SW 1271 (cell line): ENCODE measurements around the gene TIMM23B.
"Not testable (repeated sequence)": the region's sequence is repeated elsewhere in the genome, so short reads cannot be mapped to it uniquely, and the experiment has no call there.

Experiments
- DNase-seq, 2 experiments: peaks; one replicate each; lab custom pipeline; 2025; lab: John Stamatoyannopoulos, UW

The TIMM23B gene

DNA sequence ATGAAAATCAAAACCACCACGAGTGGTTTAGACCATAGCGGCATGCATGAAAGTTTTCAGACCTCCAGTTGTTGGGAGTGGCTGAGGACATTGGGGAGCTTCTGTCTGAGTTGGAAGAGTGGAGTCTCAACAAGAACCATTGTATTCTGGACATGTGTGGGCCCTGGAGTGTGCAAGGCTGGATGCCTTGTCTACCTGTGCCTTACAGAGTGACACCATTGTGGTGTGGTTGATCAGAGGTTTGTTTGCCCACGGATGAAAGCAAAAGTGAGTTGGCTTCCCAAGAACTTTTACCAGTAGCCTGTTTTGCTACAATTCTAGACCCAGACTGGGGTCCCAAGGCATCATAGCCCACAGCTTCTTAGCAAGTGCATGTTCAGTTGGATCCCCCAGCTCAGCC is 35.9 kb downstream of the TIMM23B start:
- DNase-seq, result not testable (repeated sequence)

DNA sequence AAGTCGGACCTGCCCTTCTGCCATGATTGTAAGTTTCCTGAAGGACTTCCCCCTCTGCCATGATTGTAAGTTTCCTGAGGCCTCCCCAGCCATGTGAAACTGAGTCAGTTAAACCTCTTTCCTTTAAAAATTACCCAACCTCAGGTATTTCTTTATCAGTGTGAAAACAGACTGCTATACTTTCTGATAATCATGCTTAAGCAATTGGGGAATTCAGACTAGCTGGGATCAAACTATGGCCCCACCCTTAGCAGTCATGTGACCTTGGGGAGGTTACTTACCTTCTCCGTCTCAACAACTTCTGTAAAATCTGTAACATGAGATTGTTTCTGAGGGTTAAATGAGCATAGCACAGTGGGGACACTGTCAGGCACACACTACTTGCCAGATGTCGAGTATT is 45.4 kb downstream of the TIMM23B start:
- DNase-seq, result not testable (repeated sequence)

- DNase-seq, result not testable (repeated sequence)
Measured at GRCh38 chr10:49988376-49988775, 46.5 kb downstream of the TIMM23B start, which contains the start of gene AGAP6. TSS of gene AGAP6 (plus strand) at chr10:49988406. CDS start at chr10:49988716, 310 bp downstream.

DNA sequence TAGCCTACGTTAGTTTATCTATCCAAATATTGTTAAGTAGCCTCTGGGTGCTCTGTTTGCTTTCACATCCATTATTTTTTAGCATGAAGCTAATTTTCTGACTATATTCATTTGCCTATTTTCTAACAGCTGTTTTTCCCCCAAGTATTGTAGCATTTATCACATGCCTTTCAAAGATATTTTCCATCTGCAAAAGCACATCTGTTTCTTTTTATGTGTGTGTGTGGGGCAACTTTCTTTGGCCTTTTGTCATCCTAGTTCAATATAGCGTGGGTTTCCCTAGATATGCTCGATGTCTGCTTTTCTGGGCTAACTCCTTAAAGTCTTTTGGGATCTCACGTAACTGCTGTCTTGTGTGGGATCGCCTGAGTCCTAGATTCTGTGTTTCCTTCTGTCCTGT is 53.5 kb downstream of the TIMM23B start:
- DNase-seq, result not testable (repeated sequence)

- not testable (repeated sequence) for DNase-seq
Measured at GRCh38 chr10:50014024-50014423, 72.2 kb downstream of the TIMM23B start.

- not testable (repeated sequence) for DNase-seq
Measured at GRCh38 chr10:50015596-50016220, 73.9 kb downstream of the TIMM23B start.

- DNase-seq, result not testable (repeated sequence)
Measured at GRCh38 chr10:50016926-50017325, 75.1 kb downstream of the TIMM23B start.

DNA sequence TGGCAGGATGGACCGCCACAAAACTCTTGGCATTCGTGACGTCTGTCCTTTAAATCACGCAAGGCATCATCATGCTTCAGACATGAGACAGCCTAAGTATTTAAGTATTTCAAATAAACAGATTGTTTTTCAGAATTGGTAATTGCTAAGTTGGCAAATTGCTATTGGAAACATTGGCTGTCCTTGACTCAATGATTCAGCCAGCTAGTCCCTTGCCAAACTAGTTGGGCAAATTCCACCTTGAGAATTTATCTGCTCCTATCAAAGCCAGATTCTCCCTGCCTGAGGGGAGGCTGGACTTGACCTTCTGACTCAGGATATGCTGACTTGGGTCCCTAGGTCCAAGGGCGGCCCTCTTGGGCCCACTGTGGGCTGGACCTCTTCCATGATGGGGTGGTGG is 75.8 kb downstream of the TIMM23B start:
- not testable (repeated sequence) for DNase-seq

GRCh38 chr10:50019279-50019678 is 77.4 kb downstream of the TIMM23B start:
- not testable (repeated sequence) for DNase-seq

DNA sequence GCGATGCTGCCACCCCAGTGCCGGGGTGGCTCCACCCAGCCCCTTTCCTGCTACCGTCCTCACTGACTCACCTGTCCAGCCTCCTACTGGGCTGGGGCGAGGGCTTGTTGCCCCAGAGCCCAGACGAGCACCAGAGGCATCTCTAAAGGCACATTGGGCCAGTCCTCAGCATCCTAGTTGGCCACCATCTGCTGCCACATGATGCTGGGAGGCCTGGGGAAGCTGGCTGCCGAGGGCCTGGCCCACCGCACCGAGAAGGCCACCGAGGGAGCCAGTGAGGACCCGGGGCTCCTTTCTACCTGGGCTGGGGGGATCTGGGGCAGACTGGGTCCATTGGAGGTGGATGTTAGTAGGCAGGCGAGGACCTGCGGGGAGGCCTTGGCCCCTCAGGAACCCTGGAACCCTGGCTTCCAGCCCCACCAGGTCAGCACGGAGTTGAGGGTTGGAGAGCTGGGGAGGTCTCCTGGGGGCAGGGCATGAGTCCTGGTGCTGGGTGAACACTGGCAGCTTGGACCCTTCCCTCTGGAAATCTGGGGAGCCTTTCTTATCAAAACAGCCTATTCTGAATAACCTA is 78.7 kb downstream of the TIMM23B start:
- not testable (repeated sequence) for DNase-seq

- DNase-seq, result no peak
Measured at GRCh38 chr10:50021646-50022045, 79.8 kb downstream of the TIMM23B start.
